NCI-H446 (cell line): ENCODE measurements around the gene PTPDC1.

Experiments
- DNase-seq, 2 experiments: peaks; one replicate each; lab custom pipeline; 2025; lab: John Stamatoyannopoulos, UW

PTPDC1 gene, protein sequence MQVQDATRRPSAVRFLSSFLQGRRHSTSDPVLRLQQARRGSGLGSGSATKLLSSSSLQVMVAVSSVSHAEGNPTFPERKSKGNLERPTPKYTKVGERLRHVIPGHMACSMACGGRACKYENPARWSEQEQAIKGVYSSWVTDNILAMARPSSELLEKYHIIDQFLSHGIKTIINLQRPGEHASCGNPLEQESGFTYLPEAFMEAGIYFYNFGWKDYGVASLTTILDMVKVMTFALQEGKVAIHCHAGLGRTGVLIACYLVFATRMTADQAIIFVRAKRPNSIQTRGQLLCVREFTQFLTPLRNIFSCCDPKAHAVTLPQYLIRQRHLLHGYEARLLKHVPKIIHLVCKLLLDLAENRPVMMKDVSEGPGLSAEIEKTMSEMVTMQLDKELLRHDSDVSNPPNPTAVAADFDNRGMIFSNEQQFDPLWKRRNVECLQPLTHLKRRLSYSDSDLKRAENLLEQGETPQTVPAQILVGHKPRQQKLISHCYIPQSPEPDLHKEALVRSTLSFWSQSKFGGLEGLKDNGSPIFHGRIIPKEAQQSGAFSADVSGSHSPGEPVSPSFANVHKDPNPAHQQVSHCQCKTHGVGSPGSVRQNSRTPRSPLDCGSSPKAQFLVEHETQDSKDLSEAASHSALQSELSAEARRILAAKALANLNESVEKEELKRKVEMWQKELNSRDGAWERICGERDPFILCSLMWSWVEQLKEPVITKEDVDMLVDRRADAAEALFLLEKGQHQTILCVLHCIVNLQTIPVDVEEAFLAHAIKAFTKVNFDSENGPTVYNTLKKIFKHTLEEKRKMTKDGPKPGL

DNA sequence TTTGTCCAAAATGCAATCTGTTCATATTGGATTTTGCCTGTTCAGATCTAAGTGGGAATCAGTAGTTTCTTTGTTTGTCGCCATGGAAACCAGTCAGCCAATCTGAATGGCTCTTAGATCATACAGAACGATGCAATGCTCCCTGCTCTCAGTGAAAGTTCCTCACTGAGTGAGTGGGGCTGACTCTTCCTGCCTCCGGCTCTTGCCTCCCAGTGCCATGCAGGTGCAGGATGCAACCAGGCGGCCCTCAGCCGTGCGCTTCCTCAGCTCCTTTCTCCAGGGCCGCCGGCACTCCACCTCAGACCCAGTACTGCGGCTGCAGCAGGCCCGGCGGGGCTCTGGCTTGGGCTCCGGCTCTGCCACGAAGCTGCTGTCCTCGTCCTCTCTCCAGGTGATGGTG, at the start of gene PTPDC1:
Gene PTPDC1 (plus strand): TSS at position 151 of the 400 bp plus-strand sequence. CDS start 67 bp downstream, at position 218.
- no peak for DNase-seq

DNA sequence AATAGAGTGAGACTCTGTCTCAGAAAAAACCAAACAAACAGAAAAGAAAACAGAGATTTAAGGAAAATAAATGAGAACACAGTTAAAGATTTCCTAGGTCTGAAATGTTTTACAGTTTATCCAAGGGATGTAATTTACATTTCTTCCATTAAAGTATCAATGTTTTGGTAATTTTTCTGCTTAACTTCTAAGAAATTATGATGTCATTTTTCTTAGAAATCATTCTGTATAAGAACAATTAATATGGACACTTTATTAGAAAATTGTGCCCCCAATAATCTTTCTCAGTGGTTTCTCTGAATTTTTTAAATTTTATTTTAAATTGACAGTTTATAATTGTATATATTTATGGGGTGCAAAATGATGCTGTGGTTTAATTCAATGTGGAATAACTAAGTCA, 49.8 kb upstream of the PTPDC1 start:
- DNase-seq: no peak

DNA sequence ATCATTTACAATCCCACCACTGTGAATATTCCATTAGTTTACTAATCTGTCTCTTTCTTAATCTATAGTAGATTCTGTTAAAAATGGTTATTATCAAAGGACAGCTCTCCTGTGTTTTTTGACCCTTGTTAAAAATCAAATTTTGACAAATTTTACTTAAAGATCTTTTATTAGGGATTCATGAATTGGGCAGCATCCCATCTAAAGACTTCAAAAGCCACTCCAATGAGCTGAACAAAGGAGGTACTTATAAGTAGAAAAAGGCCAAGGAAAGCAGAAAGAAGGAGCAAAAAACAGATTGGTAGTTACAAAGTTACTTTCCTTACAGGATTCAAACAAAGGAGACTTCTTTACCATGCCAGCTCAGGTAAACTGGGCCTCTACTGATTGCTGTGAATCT, 44.5 kb upstream of the PTPDC1 start:
- no peak for DNase-seq

DNA sequence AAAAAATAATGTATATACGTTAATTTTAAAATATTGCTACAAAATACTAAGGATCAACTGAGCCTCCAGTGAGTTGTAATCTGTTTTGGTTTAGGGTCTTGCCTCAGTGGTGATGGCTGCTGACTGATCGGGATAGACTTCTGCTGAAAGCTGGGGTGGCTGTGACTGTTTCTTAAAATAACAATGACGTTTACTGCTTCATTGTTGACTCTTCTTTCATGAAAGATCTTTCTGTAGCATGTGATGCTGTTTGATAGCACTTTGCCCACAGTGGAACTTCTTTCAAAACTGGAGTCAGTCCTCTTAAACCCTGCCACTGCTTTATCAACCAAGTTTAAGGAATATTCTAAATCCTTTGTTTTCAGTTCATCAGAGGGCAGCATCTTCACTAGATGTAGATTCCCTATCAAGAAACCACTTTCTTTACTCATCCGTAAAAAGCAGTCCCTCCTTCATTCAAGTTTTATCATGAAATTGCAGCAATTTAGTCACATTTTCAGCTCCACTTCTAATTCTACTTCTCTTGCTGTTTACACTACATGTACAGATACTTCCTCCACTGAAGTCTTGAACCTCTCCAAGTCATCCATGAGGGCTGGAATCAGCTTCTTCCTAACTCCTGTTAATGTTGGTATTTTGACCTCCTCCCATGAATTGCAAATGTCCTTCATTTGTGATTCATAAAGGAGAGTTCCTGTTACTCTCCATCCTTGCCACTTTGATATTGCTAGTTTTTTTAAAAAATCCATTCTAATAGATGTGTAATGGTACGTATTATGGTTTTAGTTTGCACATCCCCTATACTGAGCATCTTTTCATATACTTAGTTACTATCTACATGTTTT, 41.5 kb upstream of the PTPDC1 start:
- DNase-seq: no peak

DNA sequence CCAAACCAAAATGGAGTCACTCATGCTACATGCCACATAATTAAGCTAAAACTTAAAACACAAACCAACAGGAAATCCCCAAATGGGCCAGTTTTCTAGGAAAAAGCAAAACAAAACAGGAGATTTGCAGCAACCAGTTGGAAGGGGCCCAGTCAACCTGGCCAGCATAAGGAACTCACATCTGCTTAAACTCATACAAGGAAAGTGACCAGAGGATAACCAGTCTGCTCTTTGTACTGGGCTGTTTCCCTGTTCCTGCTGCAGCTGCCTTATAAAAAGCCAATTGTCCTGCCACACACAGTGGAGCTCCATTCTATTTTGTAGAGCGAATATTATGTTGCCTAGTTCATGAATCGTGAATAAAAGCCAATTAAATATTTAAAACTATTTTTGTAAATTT, 29.5 kb upstream of the PTPDC1 start:
- DNase-seq: no peak

DNA sequence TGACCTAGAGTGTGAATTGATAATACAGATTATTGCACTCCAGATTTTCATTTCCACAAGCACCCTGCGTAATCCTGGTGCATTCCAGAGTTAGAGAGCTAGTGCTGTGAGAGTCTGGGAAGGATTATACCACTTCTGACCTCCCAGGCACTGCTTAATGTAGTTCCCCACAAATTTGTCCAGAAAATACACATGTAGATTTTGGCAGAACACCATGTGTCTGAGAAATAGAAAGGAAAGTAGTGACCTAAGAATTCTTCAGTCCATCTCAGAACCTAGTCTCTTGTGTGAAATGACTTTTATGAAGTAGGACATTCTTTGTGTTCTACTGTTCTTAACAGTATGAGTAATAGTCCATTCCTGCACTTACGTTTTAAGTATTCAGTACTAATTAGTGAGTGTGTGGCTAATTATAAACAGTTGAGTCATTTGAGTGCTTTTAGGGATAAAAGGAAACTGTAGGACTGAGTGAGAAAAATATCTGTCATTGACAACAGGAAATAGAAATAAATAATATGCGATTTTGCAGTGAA, 27.8 kb upstream of the PTPDC1 start:
- DNase-seq: no peak

DNA sequence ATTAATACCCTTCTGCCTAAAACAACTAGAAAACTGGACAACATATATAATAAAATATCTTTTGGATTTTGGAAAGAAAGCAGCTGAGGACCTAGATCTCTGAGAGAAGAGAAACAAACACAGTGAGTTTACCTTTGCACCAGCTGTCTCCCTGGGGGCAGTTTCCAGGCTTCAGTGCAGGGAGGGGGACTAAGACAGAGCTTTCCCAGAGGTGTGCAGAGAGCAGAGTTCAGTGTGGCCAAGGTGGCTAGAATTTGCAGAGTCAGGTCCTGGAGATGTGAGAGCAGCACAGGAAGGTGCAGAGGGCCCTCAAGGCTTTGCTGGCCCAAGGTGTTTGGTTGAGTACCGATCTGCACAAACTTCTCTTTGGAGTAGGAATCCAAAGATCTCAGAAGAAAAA, 26.3 kb upstream of the PTPDC1 start:
- DNase-seq: no peak

DNA sequence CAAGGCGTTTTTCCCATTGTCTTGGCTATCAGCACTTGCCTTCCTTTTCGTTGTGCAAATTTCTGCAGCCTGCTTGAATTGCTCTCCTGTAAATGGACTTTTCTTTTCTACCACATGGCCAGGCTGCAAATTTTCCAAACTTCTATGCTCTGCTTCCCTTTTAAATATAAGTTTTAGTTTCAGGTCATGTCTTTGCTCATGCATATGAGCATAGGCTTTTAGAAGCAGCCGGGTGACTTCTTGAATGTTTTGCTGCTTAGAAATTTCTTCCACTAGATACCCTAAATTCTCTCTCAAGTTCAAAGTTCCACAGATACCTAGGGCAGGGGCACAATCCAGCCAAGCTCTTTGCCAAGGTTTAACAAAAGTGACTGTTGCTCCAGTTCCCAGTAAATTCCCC, 22.4 kb upstream of the PTPDC1 start:
- DNase-seq: no peak

DNA sequence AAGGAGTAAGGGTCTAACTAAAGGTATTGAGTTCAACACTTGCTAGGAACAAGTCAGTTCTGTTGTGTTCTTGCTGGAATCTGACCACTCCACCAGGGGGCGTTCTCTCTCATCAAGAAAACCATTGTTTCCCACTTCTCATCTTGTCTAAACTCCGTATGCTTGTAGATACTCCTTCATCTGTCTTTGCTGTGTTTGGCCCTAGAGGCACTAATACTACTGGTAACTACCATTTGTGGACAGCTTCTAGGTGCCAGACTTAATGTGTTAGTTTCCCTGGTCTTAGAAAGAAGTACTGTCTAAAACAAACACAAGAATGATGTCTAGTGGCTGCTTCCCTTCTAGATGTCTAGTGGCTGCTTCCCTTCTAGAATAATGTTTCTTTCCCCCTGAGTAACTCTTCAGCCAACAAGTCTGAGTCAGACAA, 18.7 kb upstream of the PTPDC1 start:
- peak; percentile 3 to 61 for DNase-seq

DNA sequence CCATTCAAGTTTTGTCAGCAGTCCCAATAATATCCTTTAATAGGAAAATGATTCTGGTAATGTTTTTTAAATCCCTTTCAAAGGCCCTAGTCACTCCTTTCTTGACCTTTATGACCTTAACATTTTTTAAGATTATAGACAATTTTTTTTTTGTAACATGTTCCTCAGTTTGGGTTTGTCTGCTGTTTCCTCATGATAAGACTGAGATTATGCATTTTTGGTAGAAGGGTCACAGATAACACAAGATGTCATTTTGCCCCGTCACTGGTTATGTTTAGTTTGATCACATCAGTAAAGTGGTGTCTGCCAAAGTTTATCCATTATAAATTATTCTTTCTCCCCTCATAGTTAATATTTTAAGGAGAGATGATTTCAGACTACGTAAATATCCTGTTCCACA, 16.0 kb upstream of the PTPDC1 start:
- no peak for DNase-seq

DNA sequence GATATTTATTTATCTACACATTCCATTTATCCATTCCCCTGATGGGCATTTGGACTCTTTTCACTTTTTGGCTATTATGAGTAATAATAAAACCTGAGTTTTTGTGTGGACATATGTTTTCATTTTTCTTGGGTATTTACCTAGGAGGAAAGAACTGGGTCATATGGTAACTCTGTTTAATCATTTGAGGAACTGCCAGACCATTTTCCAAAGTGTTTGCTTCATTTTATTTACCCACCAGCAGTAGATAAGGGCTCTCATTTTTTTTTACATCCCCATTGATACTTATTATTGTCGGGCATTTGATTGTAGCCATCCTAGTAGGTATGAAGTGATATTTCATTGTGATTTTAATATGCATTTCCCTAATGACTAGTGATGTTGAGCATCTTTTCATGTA, 7.7 kb upstream of the PTPDC1 start:
- no peak for DNase-seq

DNA sequence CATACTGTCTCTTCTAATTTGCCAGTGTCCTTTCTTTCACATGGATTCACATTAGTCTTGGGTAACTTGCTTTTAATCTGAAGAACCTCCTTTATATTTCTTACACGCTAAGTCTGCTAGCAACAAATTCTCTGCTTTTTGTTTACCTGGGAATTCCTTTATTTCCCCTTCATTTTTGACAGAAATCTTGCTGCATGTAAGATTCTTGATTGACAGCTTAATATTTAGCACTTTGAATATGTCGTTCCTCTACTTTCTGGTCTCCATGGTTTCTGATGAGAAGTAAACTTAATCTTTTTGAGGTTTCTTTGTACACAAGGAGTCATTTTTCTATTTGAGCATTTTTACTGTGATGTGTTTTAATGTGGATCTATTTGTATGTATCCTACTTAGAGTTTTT, 6.2 kb upstream of the PTPDC1 start:
- DNase-seq: no peak

DNA sequence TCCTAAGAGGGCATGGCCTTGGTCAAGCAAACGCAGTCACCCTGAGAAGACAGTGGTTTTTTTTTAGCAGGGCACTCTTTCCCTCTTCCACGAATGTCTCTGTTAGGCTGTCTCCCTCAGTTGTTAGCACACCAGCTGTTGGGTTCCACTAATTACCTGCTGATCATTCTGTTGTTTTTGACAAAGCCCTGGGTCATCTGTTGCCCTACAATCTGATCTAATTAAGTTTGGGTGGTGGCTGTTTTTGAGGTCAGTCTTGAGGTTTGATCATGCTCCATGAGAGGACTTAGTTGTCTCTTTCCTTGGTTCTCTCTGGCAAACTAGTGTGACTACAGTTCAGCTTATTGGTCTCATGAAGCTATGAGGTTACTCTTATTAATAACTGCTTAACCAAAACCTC, 5.0 kb upstream of the PTPDC1 start:
- DNase-seq: no peak

DNA sequence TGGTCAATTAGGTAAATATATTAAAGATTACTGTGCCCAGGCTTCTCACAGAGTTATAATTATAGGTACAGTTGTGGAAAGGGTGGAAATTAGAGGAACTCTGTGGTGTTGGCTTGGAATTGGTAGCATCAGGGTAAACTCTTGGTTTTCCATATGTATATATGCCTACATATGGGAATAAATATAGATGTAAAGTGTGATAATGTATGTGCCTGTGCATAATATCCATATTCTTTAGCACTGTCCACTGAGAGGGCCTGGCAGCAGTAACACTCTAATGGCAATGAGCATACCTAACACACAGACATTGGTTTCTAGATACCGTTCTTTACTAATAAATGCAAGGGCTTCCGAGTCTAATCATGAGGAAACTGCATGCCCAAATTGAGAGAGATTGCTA, 4.0 kb upstream of the PTPDC1 start:
- DNase-seq: no peak

DNA sequence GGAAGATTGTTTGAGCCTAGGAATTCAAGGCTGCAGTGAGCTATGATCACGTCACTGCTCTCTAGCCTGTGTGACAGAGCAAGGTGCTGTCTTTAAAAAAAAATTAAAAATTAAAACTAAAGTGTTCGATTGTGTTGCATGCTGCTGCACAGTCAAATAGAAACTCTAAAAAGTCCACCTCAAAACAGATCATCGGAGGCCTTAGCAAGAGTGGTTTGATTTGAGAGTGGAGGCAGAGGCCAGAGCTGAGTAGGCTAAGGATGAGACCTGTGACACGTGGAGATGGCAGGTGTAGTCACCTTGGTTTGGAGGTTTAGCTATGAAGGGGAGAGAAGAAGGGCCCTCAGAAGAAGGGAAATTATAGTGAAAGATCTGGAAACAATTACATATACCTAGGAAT, 2.8 kb upstream of the PTPDC1 start:
- DNase-seq: no peak

DNA sequence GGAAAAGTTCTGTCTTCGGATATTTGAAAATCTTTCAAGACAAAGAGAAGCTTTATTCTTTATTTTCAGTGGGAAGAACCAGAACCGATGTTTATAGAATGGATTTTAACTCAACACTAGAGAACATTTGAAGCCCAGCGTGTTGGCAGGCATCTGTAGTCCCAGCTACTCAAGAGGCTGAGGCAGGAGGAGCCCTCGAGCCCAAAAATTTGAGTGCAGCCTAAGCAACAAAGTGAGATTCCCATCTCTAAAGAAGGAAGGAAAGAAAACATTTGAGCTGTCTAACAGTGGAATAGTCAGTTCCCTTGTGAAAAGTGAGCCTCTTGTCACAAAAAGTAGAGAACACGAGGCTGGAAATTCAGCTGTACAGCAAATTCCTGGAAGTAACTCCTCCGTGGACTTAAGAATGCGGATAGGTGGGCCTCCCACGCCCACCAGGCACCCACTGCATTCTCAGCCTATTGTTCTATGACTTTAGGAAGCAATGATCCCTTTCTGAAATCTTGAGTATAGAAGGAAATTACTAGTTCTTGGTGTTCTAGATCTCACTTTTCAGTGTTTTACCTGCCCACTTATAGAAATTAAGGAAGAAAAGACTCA, 2.3 kb upstream of the PTPDC1 start:
- DNase-seq: no peak

DNA sequence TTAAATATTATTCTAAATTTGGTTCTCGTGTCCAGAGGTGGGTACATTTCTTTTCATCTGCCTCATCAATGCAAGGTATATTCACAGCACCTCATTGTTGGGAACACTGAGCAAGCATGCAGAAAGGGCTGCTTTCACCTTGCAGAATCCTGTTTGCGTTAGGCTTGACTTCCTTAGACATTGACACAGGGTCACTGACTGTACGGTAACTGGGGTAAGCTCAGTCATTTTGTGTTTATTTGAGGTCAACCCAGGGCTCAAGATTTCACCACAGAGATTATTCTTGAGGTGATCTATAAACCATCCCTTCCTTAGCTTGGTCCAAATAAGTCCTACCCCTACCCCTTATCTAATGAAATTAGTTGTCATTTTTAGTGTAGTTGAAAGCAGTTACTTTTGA, 1.7 kb upstream of the PTPDC1 start:
- no peak for DNase-seq

DNA sequence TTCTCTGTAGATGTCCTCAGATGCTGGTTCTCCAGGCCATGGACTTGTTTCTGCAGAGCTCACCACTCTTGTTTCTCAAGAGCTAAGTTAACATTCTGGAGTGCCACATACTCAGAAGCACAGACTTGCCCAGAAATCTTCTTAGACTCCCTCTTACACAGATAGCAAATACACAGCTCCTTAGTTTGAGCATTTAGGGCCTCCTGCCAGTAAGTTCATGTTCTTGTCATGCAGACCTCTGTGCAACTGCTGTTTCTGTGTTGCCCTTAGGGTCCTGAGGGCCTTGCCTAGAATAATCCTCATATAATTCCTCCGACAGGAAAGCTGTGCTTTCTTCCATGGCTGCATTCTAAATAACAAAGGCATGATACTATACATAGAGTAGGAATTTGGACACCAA, 1.3 kb upstream of the PTPDC1 start:
- no peak for DNase-seq

DNA sequence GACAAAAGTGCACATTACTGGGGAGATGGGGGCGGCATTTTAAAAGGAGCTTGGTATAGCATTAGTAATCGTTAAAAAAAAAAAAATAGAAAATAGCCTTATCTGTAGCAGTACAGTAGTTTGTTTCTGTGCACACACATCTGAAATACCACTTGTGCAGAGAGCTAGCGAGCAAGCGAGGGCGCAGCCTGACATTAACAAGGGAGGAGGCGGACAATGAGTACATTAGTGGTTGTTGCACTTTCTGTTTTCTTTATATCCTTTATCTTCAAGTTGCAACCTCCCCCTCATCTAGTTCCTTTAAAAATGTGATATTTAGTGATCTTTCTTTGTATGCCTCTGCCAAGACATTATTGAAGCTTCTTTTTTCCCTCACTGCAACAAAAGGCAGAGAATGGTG, 880 bp upstream of the PTPDC1 start:
- no peak for DNase-seq

DNA sequence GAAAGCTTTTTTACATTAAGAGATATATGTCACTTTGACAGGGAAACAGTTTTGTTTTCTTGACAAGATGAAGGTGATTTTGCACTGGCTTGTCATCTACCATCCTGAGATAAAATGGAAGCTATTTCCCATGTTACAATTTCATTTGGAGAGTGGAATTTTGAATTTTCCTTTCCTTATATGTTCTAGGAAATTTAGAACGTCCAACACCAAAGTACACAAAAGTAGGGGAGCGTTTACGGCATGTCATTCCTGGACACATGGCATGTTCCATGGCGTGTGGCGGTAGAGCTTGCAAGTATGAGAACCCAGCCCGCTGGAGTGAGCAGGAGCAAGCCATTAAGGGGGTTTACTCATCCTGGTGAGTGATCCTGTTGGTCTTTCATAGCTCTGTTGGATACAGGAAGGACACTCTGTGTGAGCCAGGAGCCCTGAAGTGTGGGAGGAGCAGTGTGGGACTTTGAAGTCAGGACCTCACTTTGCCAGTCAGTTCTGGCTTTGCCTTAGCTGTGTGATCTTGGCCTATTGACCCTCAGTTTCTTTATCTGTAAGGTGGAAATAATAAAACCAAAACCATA, 887 bp downstream of the PTPDC1 start:
- no peak for DNase-seq
